ENCODE measurements around the gene SLC28A3.

The SLC28A3 gene

DNA sequence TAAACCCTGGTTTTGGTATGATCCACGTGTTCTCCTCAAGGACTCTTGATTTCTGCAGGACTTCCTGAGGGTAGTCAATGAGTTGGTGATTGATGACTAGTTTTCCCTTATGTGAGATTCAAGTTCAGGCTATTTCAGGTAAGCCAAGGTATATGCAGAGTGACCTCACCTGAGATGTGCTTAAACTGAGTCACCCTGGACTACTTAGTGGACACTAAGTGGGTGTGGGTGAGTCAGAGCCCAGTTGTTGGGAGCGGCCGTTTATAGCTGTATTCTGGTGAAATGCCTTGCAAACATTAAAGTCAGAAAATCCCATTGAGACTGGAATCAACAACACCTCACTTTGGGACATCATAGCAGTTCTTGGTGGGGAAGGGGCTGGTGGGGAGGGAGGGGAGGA, 62.9 kb downstream of the SLC28A3 start:
- TF ChIP-seq, protein P1, sequence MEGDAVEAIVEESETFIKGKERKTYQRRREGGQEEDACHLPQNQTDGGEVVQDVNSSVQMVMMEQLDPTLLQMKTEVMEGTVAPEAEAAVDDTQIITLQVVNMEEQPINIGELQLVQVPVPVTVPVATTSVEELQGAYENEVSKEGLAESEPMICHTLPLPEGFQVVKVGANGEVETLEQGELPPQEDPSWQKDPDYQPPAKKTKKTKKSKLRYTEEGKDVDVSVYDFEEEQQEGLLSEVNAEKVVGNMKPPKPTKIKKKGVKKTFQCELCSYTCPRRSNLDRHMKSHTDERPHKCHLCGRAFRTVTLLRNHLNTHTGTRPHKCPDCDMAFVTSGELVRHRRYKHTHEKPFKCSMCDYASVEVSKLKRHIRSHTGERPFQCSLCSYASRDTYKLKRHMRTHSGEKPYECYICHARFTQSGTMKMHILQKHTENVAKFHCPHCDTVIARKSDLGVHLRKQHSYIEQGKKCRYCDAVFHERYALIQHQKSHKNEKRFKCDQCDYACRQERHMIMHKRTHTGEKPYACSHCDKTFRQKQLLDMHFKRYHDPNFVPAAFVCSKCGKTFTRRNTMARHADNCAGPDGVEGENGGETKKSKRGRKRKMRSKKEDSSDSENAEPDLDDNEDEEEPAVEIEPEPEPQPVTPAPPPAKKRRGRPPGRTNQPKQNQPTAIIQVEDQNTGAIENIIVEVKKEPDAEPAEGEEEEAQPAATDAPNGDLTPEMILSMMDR (IDR thresholded peaks at IDR 0.05), result no peak
- no peak overlapping the region for H3K27ac Mint-ChIP-seq
- no peak for DNase-seq

DNA sequence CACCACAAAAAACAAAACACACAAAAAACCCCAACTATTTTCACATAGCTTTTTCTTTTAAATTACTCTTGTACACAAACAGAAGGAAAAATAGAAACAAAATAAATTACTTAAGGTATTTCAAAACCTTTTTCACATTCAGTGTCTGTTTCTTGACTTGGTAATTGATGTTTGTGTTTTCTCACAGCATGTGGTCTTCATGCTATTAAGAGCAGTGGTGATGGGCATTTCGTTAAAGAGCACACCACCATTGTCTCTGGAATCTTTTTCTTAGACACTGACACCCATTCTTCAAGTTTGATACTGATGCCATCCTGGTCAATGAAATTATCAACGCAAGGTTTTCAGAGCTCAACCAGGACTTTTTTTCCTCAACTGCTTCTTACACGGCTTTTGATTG, 63.8 kb downstream of the SLC28A3 start:
- TF ChIP-seq, protein P1 (IDR thresholded peaks at IDR 0.05), result no peak
- Mint-ChIP-seq H3K9me3 (no peaks in the 10 kb centered on the region), H3K27me3 (ENCODE audit: low read depth, poor library complexity) (peaks cover 6% of the 10 kb centered on the region), H3K4me1 (peaks cover 12% of the 10 kb centered on the region), H3K36me3 (ENCODE audit: low read depth) (no peaks in the 10 kb centered on the region), H3K27ac (no peak overlapping the region), H3K4me3 (no peak overlapping the region)
- no peak for DNase-seq

More for the DNA sequence above, 62.9 kb downstream of the SLC28A3 start:
- Mint-ChIP-seq H3K27me3 (ENCODE audit: low read depth, poor library complexity) (peaks cover 2% of the 10 kb centered on the region), H3K4me1 (peaks cover 11% of the 10 kb centered on the region), H3K36me3 (ENCODE audit: low read depth) (no peaks in the 10 kb centered on the region), H3K9me3 (no peaks in the 10 kb centered on the region), H3K4me3 (no peak overlapping the region)

DNA sequence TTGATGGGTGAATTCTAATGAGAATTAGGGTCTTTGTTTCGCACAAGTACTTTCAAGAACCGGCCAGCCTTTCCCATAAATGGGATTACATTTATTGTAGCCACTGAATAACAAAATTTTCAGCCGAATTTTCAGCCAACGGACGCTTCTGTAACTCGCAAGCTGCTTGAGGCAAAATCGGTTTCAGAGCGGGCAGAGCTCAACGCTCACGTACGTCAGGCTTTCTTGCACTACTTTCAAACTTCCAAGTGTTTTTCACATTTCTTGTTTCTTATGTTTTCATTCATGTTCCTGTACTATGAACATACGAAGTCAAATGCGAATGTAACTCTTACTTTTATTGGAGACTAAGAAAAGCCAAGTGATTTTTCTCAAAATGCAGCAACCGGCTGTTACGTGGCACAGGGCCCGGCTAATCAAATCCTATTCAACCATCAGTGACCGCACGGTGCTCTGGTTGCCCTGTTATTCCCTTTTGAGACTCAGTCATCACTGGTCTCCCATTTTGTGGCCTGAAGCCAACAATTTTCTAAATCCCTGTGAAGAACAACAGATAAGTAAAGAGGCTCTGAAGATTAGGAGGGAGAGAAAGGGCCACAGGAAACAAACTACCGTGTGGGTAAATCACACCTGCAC, 68.5 kb downstream of the SLC28A3 start:
- TF ChIP-seq, protein P1 (IDR thresholded peaks at IDR 0.05), result no peak
- Mint-ChIP-seq H3K9me3 (no peaks in the 10 kb centered on the region), H3K27ac (no peak overlapping the region)

DNA sequence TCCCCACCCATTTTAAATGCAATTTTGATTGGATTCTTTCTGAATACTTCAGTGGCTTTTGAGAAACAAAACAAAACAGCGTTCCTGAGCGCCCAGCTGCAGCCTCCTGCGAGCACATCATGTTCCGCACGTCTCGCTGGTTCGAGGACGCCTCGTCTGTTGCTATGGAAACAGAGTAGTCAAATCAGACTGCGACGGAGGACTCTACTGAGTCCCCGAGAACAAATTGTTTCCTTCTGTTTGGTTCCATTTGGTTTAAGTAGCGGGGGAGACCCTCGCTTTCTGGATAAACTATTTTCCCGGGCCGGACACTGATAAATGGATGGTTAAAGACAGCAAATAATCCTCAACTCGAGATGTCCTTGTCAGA, 69.0 kb downstream of the SLC28A3 start:
- Mint-ChIP-seq H3K27me3 (ENCODE audit: low read depth, poor library complexity) (peaks cover 6% of the 10 kb centered on the region), H3K9me3 (no peaks in the 10 kb centered on the region), H3K27ac (no peak overlapping the region), H3K4me1 (peaks cover 14% of the 10 kb centered on the region), H3K4me3 (peak overlapping the region; percentile 75), H3K36me3 (ENCODE audit: low read depth) (no peaks in the 10 kb centered on the region)
- DNase-seq, result peak; percentile 48
- TF ChIP-seq, protein P1 (IDR thresholded peaks at IDR 0.05), result no peak

More for the DNA sequence above, 68.5 kb downstream of the SLC28A3 start:
- H3K4me1 Mint-ChIP-seq, result peaks cover 19% of the 10 kb centered on the region
- no peak for DNase-seq
- H3K27me3 Mint-ChIP-seq (ENCODE audit: low read depth, poor library complexity), result peaks cover 6% of the 10 kb centered on the region
- H3K36me3 Mint-ChIP-seq (ENCODE audit: low read depth), result no peaks in the 10 kb centered on the region
- H3K4me3 Mint-ChIP-seq, result peak overlapping the region; percentile 75

DNA sequence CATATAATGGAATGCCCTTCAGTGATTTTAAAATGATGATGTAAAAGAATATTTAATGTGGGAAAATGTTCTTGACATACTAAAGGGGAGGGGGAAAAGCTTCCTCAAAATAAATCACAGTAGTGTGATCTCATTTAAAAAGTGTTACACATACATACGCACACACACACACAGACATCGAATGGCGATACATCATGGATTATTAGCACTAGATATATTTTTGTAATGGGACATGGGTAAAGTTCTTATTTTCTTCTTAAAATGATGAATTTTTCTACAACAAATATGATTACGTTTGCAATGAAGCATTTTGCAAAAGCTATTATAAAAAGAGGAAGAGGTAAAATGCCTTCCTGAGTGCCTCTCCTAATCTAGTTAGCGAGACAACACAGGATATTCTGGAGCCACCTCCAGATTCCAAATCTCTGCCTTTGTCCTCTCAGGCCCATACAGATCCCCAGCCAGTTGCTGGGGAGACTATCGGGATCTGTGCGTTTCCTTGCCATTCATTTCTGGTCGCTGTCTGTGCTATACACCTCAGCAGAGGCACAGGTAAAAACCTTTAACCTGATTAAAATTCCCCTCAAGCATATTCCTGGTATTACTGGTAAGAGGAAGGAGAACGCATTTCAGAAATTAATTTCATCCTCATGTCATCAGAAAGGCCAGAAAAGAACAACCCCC, 69.6 kb downstream of the SLC28A3 start:
- Mint-ChIP-seq H3K4me1 (peaks cover 17% of the 10 kb centered on the region), H3K9me3 (no peaks in the 10 kb centered on the region), H3K4me3 (peak overlapping the region; percentile 75), H3K36me3 (ENCODE audit: low read depth) (no peaks in the 10 kb centered on the region), H3K27me3 (ENCODE audit: low read depth, poor library complexity) (peaks cover 6% of the 10 kb centered on the region), H3K27ac (no peak overlapping the region)
- no peak for DNase-seq
- TF ChIP-seq, protein P1 (IDR thresholded peaks at IDR 0.05), result no peak
